Gastrocnemius medialis (tissue), 4 donors: ENCODE measurements around the gene TLE7. TPM values are rescaled to one million over a fixed set of nuclear protein-coding genes. Genes with fewer than 3 reads are reported as not detected.

Experiments used
- ATAC-seq, 2 donors: fragments of 150-250 bp; one replicate each; pipeline ENCODE4 v1.9.1; 2016
- DNase-seq, 2 donors: peaks; one replicate each; pipeline ENCODE4 v3.0.0-alpha.2; 2019
- H3K27ac ChIP-seq, 4 donors: fragments of 200-600 bp; sonication (generic); 1 replicate in 1 of 4; 2 replicates in 3 of 4; pipeline ENCODE4 v1.5.1; 2016 to 2018; ENCODE audit warnings: mild to moderate bottlenecking in 2 of 4, moderate library complexity in 1 of 4
- H3K27me3 ChIP-seq, 3 donors: fragments of 200-600 bp; sonication (generic) in 2 of 3; 1 replicate in 1 of 3; 2 replicates in 2 of 3; pipeline versions ENCODE4 v1.5.1 to v1.6.0; 2016 to 2019; ENCODE audit warnings: mild to moderate bottlenecking in 1 of 3, moderate library complexity in 1 of 3
- H3K36me3 ChIP-seq, 2 donors: fragments of 200-600 bp; sonication (generic) in 1 of 2; one replicate each; pipeline ENCODE4 v1.5.1; 2017 to 2018
- H3K4me1 ChIP-seq, 2 donors: fragments of 200-600 bp; sonication (generic) in 1 of 2; one replicate each; pipeline ENCODE4 v1.5.1; 2016 to 2017; ENCODE audit warnings: mild to moderate bottlenecking in 2 of 2
- H3K4me3 ChIP-seq, 4 donors: fragments of 200-600 bp; sonication (generic) in 3 of 4; 1 replicate in 1 of 4; 2 replicates in 3 of 4; pipeline ENCODE4 v1.5.1; 2016 to 2019; ENCODE audit warnings: mild to moderate bottlenecking in 2 of 4
- H3K9me3 ChIP-seq, 3 donors: fragments of 200-600 bp; sonication (generic) in 2 of 3; 1 replicate in 1 of 3; 2 replicates in 2 of 3; pipeline ENCODE4 v1.5.1; 2016 to 2019
- POLR2A ChIP-seq, 2 donors: fragments of 450-650 bp; IDR thresholded peaks; one replicate each; pipeline ENCODE4 v1.6.1; 2017; ENCODE audit warnings: antibody characterized with exemption in 2 of 2, mild to moderate bottlenecking in 2 of 2, moderate library complexity in 2 of 2
- in situ Hi-C, 4 donors: fragments of 200-750 bp; cut with MboI; loops; one replicate each; pipeline versions ENCODE4 v1.15.0 to v1.8.0; 2017; ENCODE audit warnings: low sequenced_read_pairs in 4 of 4
- intact Hi-C: fragments of 100-400 bp; cut with DNase I; formaldehyde crosslinking; loops from one replicate; pipeline ENCODE4 v1.15.1; 2023; ENCODE audit warnings: low total_unique reads
- total RNA-seq, 4 donors: library from RNA; depleted of rRNA; stranded (reverse); fragments of >200 nt; gene quantifications; one replicate each; pipeline versions ENCODE4 v1.1.0 to v1.2.3, GENCODE V29; 2016
- TF ChIP-seq, protein P1 (sequence below), 5 experiments: fragments of 450-650 bp in 3 of 5; fragments of 200-600 bp in 2 of 5; sonication (generic) in 2 of 5; IDR thresholded peaks in 4 of 5; conservative IDR thresholded peaks in 1 of 5; 1 replicate in 4 of 5; 2 replicates in 1 of 5; pipeline ENCODE4 v1.5.1; 2016 to 2019; ENCODE audit warnings: antibody characterized with exemption in 5 of 5, mild to moderate bottlenecking in 3 of 5, moderate library complexity in 3 of 5

The TLE7 gene
- total RNA-seq, 4 donors from 2014 or later = not detected

- H3K4me1 ChIP-seq = no peaks in the 10 kb centered on the region
- no peaks in the 10 kb centered on the region for H3K36me3 ChIP-seq
- TF ChIP-seq, protein P1, sequence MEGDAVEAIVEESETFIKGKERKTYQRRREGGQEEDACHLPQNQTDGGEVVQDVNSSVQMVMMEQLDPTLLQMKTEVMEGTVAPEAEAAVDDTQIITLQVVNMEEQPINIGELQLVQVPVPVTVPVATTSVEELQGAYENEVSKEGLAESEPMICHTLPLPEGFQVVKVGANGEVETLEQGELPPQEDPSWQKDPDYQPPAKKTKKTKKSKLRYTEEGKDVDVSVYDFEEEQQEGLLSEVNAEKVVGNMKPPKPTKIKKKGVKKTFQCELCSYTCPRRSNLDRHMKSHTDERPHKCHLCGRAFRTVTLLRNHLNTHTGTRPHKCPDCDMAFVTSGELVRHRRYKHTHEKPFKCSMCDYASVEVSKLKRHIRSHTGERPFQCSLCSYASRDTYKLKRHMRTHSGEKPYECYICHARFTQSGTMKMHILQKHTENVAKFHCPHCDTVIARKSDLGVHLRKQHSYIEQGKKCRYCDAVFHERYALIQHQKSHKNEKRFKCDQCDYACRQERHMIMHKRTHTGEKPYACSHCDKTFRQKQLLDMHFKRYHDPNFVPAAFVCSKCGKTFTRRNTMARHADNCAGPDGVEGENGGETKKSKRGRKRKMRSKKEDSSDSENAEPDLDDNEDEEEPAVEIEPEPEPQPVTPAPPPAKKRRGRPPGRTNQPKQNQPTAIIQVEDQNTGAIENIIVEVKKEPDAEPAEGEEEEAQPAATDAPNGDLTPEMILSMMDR (IDR thresholded peaks at IDR 0.05 in 4 of 5, conservative IDR thresholded peaks at IDR 0.05 in 1 of 5) = peak; percentile 49 to 87 (median 79)
- no peak for TF ChIP-seq POLR2A (IDR thresholded peaks at IDR 0.05)
- ATAC-seq (peak; percentile 62 to 81), DNase-seq (peak; percentile 26 to 43)
- in situ Hi-C loops = loop anchor here (5.0 to 25.0 kb wide), 3 partner anchors 85 to 200 kb away; no protein-coding TSS in a partner anchor
- no peak overlapping the region for H3K4me3 ChIP-seq
- H3K9me3 ChIP-seq = no peaks in the 10 kb centered on the region
- no peak overlapping the region for H3K27ac ChIP-seq
- intact Hi-C loops = loop anchor here (1.0 kb wide), 1 partner anchor 87 kb away; no protein-coding TSS in a partner anchor
- H3K27me3 ChIP-seq = peaks cover 0 to 4% (median 3%) of the 10 kb centered on the region in 3 donors
These were observed 29.3 kb downstream of the TLE7 start for GRCh38 chr16:71412270-71413160.

DNA sequence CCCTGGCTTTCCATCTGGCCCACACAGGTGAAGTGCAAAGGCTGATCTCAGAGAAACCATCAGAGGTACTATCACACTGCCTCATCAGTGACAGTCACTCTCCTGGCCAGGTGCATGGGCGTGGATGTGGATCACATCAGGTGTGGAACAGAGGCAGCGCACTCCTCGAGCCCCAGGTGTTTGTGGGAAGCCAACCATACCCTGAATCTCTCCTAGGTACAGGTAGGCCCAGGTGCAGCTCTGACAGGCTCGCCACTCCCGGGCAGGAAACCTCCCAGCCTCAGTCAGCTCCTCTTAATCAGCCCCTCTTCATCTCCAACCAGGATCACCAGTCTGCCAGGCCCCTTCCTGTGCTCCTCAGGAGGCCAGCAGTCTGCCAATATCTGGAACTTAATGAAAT lies 31.7 kb downstream of the TLE7 start:
- in situ Hi-C loops (loop anchor here (5.0 to 25.0 kb wide), 3 partner anchors 87 to 202 kb away; no protein-coding TSS in a partner anchor), intact Hi-C loops (no loop called here)
- no peak for DNase-seq
- Histone ChIP-seq H3K27ac (no peak overlapping the region), H3K36me3 (no peaks in the 10 kb centered on the region), H3K4me1 (no peaks in the 10 kb centered on the region), H3K9me3 (no peaks in the 10 kb centered on the region), H3K27me3 (peaks cover 0 to 4% (median 3%) of the 10 kb centered on the region in 3 donors), H3K4me3 (no peak overlapping the region)
- no peak for ATAC-seq
- TF ChIP-seq POLR2A (IDR thresholded peaks at IDR 0.05) = no peak
- TF ChIP-seq, protein P1 (IDR thresholded peaks at IDR 0.05 in 4 of 5, conservative IDR thresholded peaks at IDR 0.05 in 1 of 5) = no peak

GRCh38 chr16:71409011-71409775 lies 32.7 kb downstream of the TLE7 start:
- TF ChIP-seq, protein P1 (IDR thresholded peaks at IDR 0.05 in 4 of 5, conservative IDR thresholded peaks at IDR 0.05 in 1 of 5) = no peak
- TF ChIP-seq POLR2A (IDR thresholded peaks at IDR 0.05) = no peak
- Histone ChIP-seq H3K36me3 (no peaks in the 10 kb centered on the region), H3K9me3 (no peaks in the 10 kb centered on the region), H3K27me3 (peaks cover 0 to 4% (median 3%) of the 10 kb centered on the region in 3 donors), H3K27ac (no peak overlapping the region), H3K4me3 (no peak overlapping the region), H3K4me1 (no peaks in the 10 kb centered on the region)
- no peak for ATAC-seq
- no peak for DNase-seq
- intact Hi-C loops (no loop called here), in situ Hi-C loops (loop anchor here in 3 of 4 donors (25.0 kb wide), 1 partner anchor 203 kb away; no protein-coding TSS in a partner anchor)

DNA sequence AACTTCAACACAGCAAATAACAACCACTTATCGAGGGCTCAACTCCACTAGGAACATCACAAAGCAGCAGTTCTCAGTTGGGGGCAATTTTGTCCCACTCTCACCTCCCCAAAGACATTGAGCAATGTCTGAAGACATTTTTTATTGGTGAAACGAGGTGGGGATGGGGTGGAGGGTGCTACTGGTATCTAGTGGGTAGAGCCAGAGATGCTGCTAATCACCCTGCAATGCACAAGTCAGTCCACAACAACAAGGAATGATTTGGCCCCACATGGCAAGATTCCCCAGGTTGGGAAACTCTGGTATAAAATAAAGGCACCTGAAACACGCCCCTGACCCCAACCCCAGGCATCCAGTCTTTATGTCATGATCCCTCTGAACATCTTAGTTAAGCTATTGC lies 33.3 kb downstream of the TLE7 start:
- Histone ChIP-seq H3K27ac (no peak overlapping the region), H3K9me3 (no peaks in the 10 kb centered on the region), H3K4me3 (no peak overlapping the region), H3K36me3 (no peaks in the 10 kb centered on the region), H3K27me3 (peaks cover 0 to 4% (median 3%) of the 10 kb centered on the region in 3 donors), H3K4me1 (no peaks in the 10 kb centered on the region)
- intact Hi-C loops = no loop called here
- DNase-seq (no peak), ATAC-seq (no peak)
- no peak for TF ChIP-seq POLR2A (IDR thresholded peaks at IDR 0.05)
- TF ChIP-seq, protein P1 (IDR thresholded peaks at IDR 0.05 in 4 of 5, conservative IDR thresholded peaks at IDR 0.05 in 1 of 5) = no peak
- in situ Hi-C loops = loop anchor here in 3 of 4 donors (25.0 kb wide), 1 partner anchor 204 kb away; no protein-coding TSS in a partner anchor
